HepG2 (cell line): Measurements from ENCODE around the gene HINT1. TPM values are rescaled to one million over a fixed set of nuclear protein-coding genes. Genes with fewer than 3 reads are reported as not detected.
A peak's percentile ranks its signal among the peaks of the same experiment; 100 is the strongest.

ENCODE experiments used
- AGO1 ChIP-seq: fragments of 200-400 bp; formaldehyde crosslinking; IDR thresholded peaks from 2 replicates; pipeline ENCODE4 v1.6.1; 2017; ENCODE audit warnings: mild to moderate bottlenecking, low read depth, low read length, moderate library complexity; ENCODE audit not compliant: poor library complexity, severe bottlenecking
- ETV6 ChIP-seq: sonication (generic); formaldehyde crosslinking; conservative IDR thresholded peaks from 2 replicates; pipeline ENCODE4 v1.4.0; 2020; ENCODE audit warnings: missing genetic modification reagents
- HDAC1 ChIP-seq: sonication (generic); formaldehyde crosslinking; IDR thresholded peaks from 2 replicates; pipeline ENCODE4 v1.5.1; 2020; ENCODE audit warnings: mild to moderate bottlenecking, missing genetic modification reagents
- IKZF4 ChIP-seq: sonication (generic); formaldehyde crosslinking; IDR thresholded peaks from 2 replicates; pipeline ENCODE4 v1.5.1; 2020; ENCODE audit warnings: borderline replicate concordance, mild to moderate bottlenecking, low read depth, missing genetic modification reagents; ENCODE audit errors: not compliant biosample characterization
- MAX ChIP-seq: IDR thresholded peaks from 2 replicates; pipeline ENCODE4 v1.6.1; 2012; ENCODE audit warnings: inconsistent platforms
- PAWR ChIP-seq: sonication (generic); formaldehyde crosslinking; IDR thresholded peaks from 2 replicates; pipeline ENCODE4 v1.4.0; 2020; ENCODE audit warnings: missing genetic modification reagents, mild to moderate bottlenecking, borderline replicate concordance
- PRMT3 ChIP-seq: sonication (generic); formaldehyde crosslinking; IDR thresholded peaks from 2 replicates; pipeline ENCODE4 v1.8.1; 2022; ENCODE audit warnings: low read depth, mild to moderate bottlenecking, moderate library complexity, missing genetic modification reagents, borderline replicate concordance
- PRPF4 ChIP-seq: fragments of 200-400 bp; formaldehyde crosslinking; IDR thresholded peaks from 2 replicates; pipeline ENCODE4 v1.6.1; 2016; ENCODE audit warnings: low read length, low read depth; ENCODE audit not compliant: poor library complexity, severe bottlenecking
- RBM39 ChIP-seq: fragments of 200-400 bp; formaldehyde crosslinking; IDR thresholded peaks from one replicate; pipeline ENCODE4 v1.6.1; 2018; ENCODE audit warnings: antibody characterized with exemption, mild to moderate bottlenecking, low read depth, low read length; ENCODE audit not compliant: poor library complexity, severe bottlenecking
- TCF12 ChIP-seq, 2 experiments: fragments of 450-650 bp in 1 of 2; sonication (generic) in 1 of 2; formaldehyde crosslinking in 1 of 2; IDR thresholded peaks; 2 replicates each; pipeline versions ENCODE4 v1.6.1 to v1.8.0; 2017 to 2022; ENCODE audit warnings: antibody characterized with exemption in 1 of 2, mild to moderate bottlenecking in 1 of 2, missing genetic modification reagents in 1 of 2, moderate library complexity in 1 of 2
- USF2 ChIP-seq, 2 experiments: sonication (generic) in 1 of 2; formaldehyde crosslinking in 1 of 2; IDR thresholded peaks; 2 replicates each; pipeline versions ENCODE4 v1.5.1 to v1.6.1; 2011 to 2020; ENCODE audit warnings: borderline replicate concordance in 1 of 2, low read depth in 1 of 2, low read length in 1 of 2, mild to moderate bottlenecking in 1 of 2, missing genetic modification reagents in 1 of 2, moderate library complexity in 1 of 2
- ZBTB43 ChIP-seq: sonication (generic); formaldehyde crosslinking; conservative IDR thresholded peaks from 2 replicates; pipeline ENCODE4 v1.4.0; 2020; ENCODE audit warnings: missing genetic modification reagents
- ZNF629 ChIP-seq: sonication (generic); formaldehyde crosslinking; conservative IDR thresholded peaks from 2 replicates; pipeline ENCODE4 v1.5.0; 2020; ENCODE audit warnings: missing genetic modification reagents
- ZNF704 ChIP-seq: sonication (generic); formaldehyde crosslinking; IDR thresholded peaks from 2 replicates; pipeline ENCODE4 v1.8.1; 2023; ENCODE audit warnings: mild to moderate bottlenecking, inconsistent platforms, moderate library complexity, missing genetic modification reagents, borderline replicate concordance
- ZSCAN20 ChIP-seq: sonication (generic); formaldehyde crosslinking; IDR thresholded peaks from 2 replicates; pipeline ENCODE4 v1.4.0; 2020; ENCODE audit warnings: missing genetic modification reagents, mild to moderate bottlenecking, borderline replicate concordance
- polyA plus RNA-seq, 8 experiments: library from polyadenylated mRNA; depleted of rRNA in 3 of 8; stranded (reverse) in 7 of 8; unstranded in 1 of 8; fragments of >200 nt; fragmentation: Illumina TruSeq in 4 of 8; extraction: Trizol in 4 of 8; gene quantifications; 2 replicates each; pipeline versions ENCODE4 v1.2.1 to v1.2.3, GENCODE V29; 2011 to 2016; ENCODE audit warnings: low read depth in 4 of 8, missing spikeins in 1 of 8, mixed read lengths in 1 of 8; ENCODE audit not compliant: insufficient read depth in 1 of 8
- total RNA-seq, 5 experiments: library from RNA; depleted of rRNA; stranded (reverse); fragments of >200 nt; fragmentation: Illumina TruSeq; extraction: Trizol; gene quantifications; 2 replicates each; pipeline ENCODE4 v1.2.3, GENCODE V29; 2016; ENCODE audit warnings: low read depth in 1 of 5
- TF ChIP-seq, protein P1 (sequence below): sonication (generic); formaldehyde crosslinking; IDR thresholded peaks from 2 replicates; pipeline ENCODE4 v1.8.0; 2022; ENCODE audit warnings: mild to moderate bottlenecking, missing genetic modification reagents, borderline replicate concordance
- TF ChIP-seq, protein P2 (sequence below): sonication (generic); formaldehyde crosslinking; IDR thresholded peaks from 2 replicates; pipeline ENCODE4 v1.4.0; 2020; ENCODE audit warnings: missing genetic modification reagents

Gene HINT1
- total and polyA plus RNA-seq, 2 of the 13 experiments (the other 11 are each of a cell fraction or from before 2014, with no cell fraction given) = 428 to 997 TPM

- TF ChIP-seq ZNF704 (CRISPR knock-in tag) = no peak
- TF ChIP-seq USF2 (IDR thresholded peaks at IDR 0.05; ENCODE audit: low read depth, low read length) = no peak
- TF ChIP-seq USF2 (CRISPR knock-in tag; IDR thresholded peaks at IDR 0.05; ENCODE audit: borderline replicate concordance) = no peak
- TF ChIP-seq ZNF629 (CRISPR knock-in tag) = no peak
- TF ChIP-seq, protein P1, sequence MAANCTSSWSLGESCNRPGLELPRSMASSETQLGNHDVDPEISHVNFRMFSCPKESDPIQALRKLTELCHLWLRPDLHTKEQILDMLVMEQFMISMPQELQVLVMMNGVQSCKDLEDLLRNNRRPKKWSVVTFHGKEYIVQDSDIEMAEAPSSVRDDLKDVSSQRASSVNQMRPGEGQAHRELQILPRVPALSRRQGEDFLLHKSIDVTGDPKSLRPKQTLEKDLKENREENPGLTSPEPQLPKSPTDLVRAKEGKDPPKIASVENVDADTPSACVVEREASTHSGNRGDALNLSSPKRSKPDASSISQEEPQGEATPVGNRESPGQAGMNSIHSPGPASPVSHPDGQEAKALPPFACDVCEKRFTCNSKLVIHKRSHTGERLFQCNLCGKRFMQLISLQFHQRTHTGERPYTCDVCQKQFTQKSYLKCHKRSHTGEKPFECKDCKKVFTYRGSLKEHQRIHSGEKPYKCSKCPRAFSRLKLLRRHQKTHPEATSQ = no peak
- TF ChIP-seq HDAC1 (CRISPR knock-in tag) = peak; percentile 49
- TF ChIP-seq IKZF4 (CRISPR knock-in tag) = no peak
- TF ChIP-seq ZSCAN20 (CRISPR knock-in tag) = peak; percentile 88
- TF ChIP-seq MAX = no peak; the same call in 1 of the 2 replicates
- peak; percentile 54 for TF ChIP-seq ZBTB43 (CRISPR knock-in tag)
- no peak for TF ChIP-seq PRPF4
- no peak for TF ChIP-seq AGO1
- TF ChIP-seq RBM39 = peak; percentile 63
- no peak for TF ChIP-seq TCF12 (IDR thresholded peaks at IDR 0.05)
- TF ChIP-seq TCF12 (CRISPR knock-in tag; IDR thresholded peaks at IDR 0.05) = no peak; the same call in 1 of the 2 replicates
- no peak for TF ChIP-seq PAWR (CRISPR knock-in tag)
- TF ChIP-seq ETV6 (CRISPR knock-in tag) = no peak
- TF ChIP-seq PRMT3 = 0 out of 2 replicates have a peak, but pooled peaks have one; percentile 29
- TF ChIP-seq, protein P2, sequence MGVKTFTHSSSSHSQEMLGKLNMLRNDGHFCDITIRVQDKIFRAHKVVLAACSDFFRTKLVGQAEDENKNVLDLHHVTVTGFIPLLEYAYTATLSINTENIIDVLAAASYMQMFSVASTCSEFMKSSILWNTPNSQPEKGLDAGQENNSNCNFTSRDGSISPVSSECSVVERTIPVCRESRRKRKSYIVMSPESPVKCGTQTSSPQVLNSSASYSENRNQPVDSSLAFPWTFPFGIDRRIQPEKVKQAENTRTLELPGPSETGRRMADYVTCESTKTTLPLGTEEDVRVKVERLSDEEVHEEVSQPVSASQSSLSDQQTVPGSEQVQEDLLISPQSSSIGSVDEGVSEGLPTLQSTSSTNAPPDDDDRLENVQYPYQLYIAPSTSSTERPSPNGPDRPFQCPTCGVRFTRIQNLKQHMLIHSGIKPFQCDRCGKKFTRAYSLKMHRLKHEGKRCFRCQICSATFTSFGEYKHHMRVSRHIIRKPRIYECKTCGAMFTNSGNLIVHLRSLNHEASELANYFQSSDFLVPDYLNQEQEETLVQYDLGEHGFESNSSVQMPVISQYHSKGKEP = no peak
Observed at GRCh38 chr5:131164191-131165118, 601 bp downstream of the HINT1 start (continued).
